ENCODE data around the gene LSG1. TPM values are rescaled to one million over a fixed set of nuclear protein-coding genes. Genes with fewer than 3 reads are reported as not detected.

LSG1 gene
- total and polyA plus RNA-seq, 9 of the 15 experiments (the other 6 are each of a cell fraction or from before 2014, with no cell fraction given) = 14.9 to 73.7 (median 46.7) TPM

DNA sequence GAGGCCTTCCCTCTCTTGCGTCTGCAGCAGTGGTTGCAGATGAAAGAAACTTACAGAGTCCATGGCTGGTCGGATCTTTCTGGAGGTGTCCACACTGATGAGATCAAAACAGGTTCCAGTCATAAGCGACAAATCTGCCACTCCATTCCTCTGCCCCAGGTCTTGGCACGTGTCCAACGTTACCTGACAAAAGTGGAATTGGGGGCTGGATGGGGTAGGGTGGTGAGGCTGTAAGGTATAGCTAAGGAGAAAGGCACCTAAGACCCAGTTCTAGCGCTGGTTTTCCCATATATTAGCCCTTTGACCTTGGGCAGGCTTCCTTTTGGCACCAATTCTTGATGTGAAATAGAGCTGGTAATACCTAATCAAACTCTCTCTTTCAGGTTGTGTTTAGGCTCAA is 24.7 kb upstream of the LSG1 start:
- no peaks in the 10 kb centered on the region for H3K9me1 ChIP-seq (ENCODE audit: control insufficient read depth, insufficient read depth, low read length)
- H3K4me2 ChIP-seq (ENCODE audit: insufficient read depth, low read length) = no peak overlapping the region
- 3% methylated on average over 6 of the region's 6 CpGs for WGBS (ENCODE audit: insufficient coverage, low coverage, missing lambda C conversion rate)
- peaks cover 15 to 43% of the 10 kb centered on the region in 2 experiments; a peak in 3 of 5 replicates for H3K27me3 ChIP-seq (ENCODE audit: control insufficient read depth in 2 of 2, insufficient read depth in 2 of 2, low read length in 2 of 2)
- no peak overlapping the region for H3K27ac ChIP-seq (ENCODE audit: extremely low read depth, low read depth, low read length)
- no peaks in the 10 kb centered on the region for H3K4me1 ChIP-seq (replicated peaks in 1 of 2; ENCODE audit: control insufficient read depth in 2 of 2, insufficient read depth in 2 of 2, low read length in 2 of 2)
- FAIRE-seq (no peak), DNase-seq (ENCODE audit: extremely low read depth in 1 of 4, low spot score in 3 of 4) (no peak), ATAC-seq (no peak)
- H2AFZ ChIP-seq (ENCODE audit: low read depth, low read length) = no peak overlapping the region
- BruUV-seq (replicated peaks) = no TSS peak
- intact Hi-C loops (cut with micrococcal nuclease) = no loop called here
- H3K79me2 ChIP-seq (ENCODE audit: control insufficient read depth, insufficient read depth, low read length) = no peaks in the 10 kb centered on the region
- H4K20me1 ChIP-seq (replicated peaks; ENCODE audit: control insufficient read depth, insufficient read depth, low read length) = no peaks in the 10 kb centered on the region
- peaks cover 2% of the 10 kb centered on the region; the same call in 1 of the 2 replicates for H3K9me3 ChIP-seq (replicated peaks; ENCODE audit: control insufficient read depth, insufficient read depth, low read depth, low read length)
- TF ChIP-seq, protein P1, sequence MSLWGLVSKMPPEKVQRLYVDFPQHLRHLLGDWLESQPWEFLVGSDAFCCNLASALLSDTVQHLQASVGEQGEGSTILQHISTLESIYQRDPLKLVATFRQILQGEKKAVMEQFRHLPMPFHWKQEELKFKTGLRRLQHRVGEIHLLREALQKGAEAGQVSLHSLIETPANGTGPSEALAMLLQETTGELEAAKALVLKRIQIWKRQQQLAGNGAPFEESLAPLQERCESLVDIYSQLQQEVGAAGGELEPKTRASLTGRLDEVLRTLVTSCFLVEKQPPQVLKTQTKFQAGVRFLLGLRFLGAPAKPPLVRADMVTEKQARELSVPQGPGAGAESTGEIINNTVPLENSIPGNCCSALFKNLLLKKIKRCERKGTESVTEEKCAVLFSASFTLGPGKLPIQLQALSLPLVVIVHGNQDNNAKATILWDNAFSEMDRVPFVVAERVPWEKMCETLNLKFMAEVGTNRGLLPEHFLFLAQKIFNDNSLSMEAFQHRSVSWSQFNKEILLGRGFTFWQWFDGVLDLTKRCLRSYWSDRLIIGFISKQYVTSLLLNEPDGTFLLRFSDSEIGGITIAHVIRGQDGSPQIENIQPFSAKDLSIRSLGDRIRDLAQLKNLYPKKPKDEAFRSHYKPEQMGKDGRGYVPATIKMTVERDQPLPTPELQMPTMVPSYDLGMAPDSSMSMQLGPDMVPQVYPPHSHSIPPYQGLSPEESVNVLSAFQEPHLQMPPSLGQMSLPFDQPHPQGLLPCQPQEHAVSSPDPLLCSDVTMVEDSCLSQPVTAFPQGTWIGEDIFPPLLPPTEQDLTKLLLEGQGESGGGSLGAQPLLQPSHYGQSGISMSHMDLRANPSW (CRISPR knock-in tag; IDR thresholded peaks at IDR 0.05) = no peak
- peak; percentile 67 for TF ChIP-seq NFIC (IDR thresholded peaks at IDR 0.05)
- TF ChIP-seq FOXJ2 (tag; IDR thresholded peaks at IDR 0.05) = no peak
- CTCF ChIA-PET (ENCODE audit: low intra/inter-chr PET ratio) = no interaction called here
- H3K4me3 ChIP-seq = no peak overlapping the region
- in situ Hi-C loops (cut with MboI) = no loop called here
- no peak overlapping the region for H3K9ac ChIP-seq (ENCODE audit: insufficient read depth in 1 of 2, low read depth in 2 of 2, low read length in 2 of 2)
- POLR2A ChIA-PET = interaction anchor here (0.7 kb wide), 1 partner anchor 83 kb away, joined by 3 read pairs; no protein-coding TSS in a partner anchor
- H3K36me3 ChIP-seq (ENCODE audit: control insufficient read depth, insufficient read depth, low read length) = no peaks in the 10 kb centered on the region

Measured in K562 (cell line).